ENCODE measurements around the gene ANGPT4. TPM values are rescaled to one million over a fixed set of nuclear protein-coding genes. Genes with fewer than 3 reads are reported as not detected.

The ANGPT4 gene
- total RNA-seq, 4 donors from 2014 or later: 0.63 to 4.7 (median 1.3) TPM

GRCh38 chr20:826695-827323 lies 89.3 kb downstream of the ANGPT4 start:
- Histone ChIP-seq H3K27me3 (no peaks in the 10 kb centered on the region), H3K9me3 (no peaks in the 10 kb centered on the region), H3K36me3 (no peaks in the 10 kb centered on the region), H3K27ac (no peak overlapping the region), H3K4me3 (no peak overlapping the region), H3K4me1 (no peaks in the 10 kb centered on the region)
- 83 to 89% methylated on average over 7 of the region's 7 CpGs for WGBS, 2 donors
- no peak for DNase-seq (ENCODE audit: low spot score in 2 of 2)
- TF ChIP-seq EP300 (IDR thresholded peaks at IDR 0.05) (no peak), POLR2A (IDR thresholded peaks at IDR 0.05) (no peak)
- TF ChIP-seq, protein P1, sequence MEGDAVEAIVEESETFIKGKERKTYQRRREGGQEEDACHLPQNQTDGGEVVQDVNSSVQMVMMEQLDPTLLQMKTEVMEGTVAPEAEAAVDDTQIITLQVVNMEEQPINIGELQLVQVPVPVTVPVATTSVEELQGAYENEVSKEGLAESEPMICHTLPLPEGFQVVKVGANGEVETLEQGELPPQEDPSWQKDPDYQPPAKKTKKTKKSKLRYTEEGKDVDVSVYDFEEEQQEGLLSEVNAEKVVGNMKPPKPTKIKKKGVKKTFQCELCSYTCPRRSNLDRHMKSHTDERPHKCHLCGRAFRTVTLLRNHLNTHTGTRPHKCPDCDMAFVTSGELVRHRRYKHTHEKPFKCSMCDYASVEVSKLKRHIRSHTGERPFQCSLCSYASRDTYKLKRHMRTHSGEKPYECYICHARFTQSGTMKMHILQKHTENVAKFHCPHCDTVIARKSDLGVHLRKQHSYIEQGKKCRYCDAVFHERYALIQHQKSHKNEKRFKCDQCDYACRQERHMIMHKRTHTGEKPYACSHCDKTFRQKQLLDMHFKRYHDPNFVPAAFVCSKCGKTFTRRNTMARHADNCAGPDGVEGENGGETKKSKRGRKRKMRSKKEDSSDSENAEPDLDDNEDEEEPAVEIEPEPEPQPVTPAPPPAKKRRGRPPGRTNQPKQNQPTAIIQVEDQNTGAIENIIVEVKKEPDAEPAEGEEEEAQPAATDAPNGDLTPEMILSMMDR (IDR thresholded peaks at IDR 0.05): no peak

GRCh38 chr20:825710-826421 lies 90.3 kb downstream of the ANGPT4 start:
- H3K36me3 ChIP-seq: no peaks in the 10 kb centered on the region
- H3K4me3 ChIP-seq: no peak overlapping the region
- 73 to 76% methylated on average over 9 of the region's 9 CpGs for WGBS, 2 donors
- no peaks in the 10 kb centered on the region for H3K27me3 ChIP-seq
- no peaks in the 10 kb centered on the region for H3K9me3 ChIP-seq
- H3K27ac ChIP-seq: no peak overlapping the region
- no peaks in the 10 kb centered on the region for H3K4me1 ChIP-seq
- TF ChIP-seq POLR2A (IDR thresholded peaks at IDR 0.05) (no peak), EP300 (IDR thresholded peaks at IDR 0.05) (no peak)
- TF ChIP-seq, protein P1 (IDR thresholded peaks at IDR 0.05): no peak
- no peak for DNase-seq (ENCODE audit: low spot score in 2 of 2)

- Histone ChIP-seq H3K27me3 (no peaks in the 10 kb centered on the region), H3K27ac (no peak overlapping the region), H3K4me3 (no peak overlapping the region), H3K9me3 (no peaks in the 10 kb centered on the region), H3K36me3 (no peaks in the 10 kb centered on the region), H3K4me1 (no peaks in the 10 kb centered on the region)
- 64 to 74% methylated on average over 4 of the region's 4 CpGs for WGBS, 2 donors
- no peak for DNase-seq (ENCODE audit: low spot score in 2 of 2)
- TF ChIP-seq POLR2A (IDR thresholded peaks at IDR 0.05): no peak
These were observed 91.2 kb downstream of the ANGPT4 start for GRCh38 chr20:824916-825315.

DNA sequence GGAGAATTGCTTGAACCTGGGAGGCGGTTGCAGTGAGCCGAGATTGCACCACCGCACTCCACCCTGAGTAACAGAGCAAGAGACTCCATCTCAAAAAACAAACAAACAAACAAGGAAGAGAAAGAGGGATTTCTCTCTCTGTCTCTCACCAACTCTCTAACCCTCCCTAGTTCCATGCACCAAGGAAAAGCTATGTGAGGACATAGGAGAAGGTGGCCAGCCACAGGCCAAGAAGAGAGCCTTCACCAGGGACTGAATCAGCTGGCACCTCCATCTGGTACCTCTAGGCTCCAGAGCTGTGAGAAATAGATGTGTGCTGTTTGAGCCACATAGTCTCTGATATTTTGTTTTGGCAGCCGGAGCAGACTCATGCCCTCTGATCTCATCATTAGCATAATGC lies 91.6 kb downstream of the ANGPT4 start:
- Histone ChIP-seq H3K4me1 (no peaks in the 10 kb centered on the region), H3K27me3 (no peaks in the 10 kb centered on the region), H3K36me3 (no peaks in the 10 kb centered on the region), H3K4me3 (no peak overlapping the region), H3K27ac (no peak overlapping the region), H3K9me3 (no peaks in the 10 kb centered on the region)
- TF ChIP-seq, protein P1 (IDR thresholded peaks at IDR 0.05): no peak
- TF ChIP-seq POLR2A (IDR thresholded peaks at IDR 0.05) (no peak), EP300 (IDR thresholded peaks at IDR 0.05) (no peak)
- 85 to 86% methylated on average over 4 of the region's 4 CpGs for WGBS, 2 donors
- DNase-seq (ENCODE audit: low spot score in 2 of 2): no peak

DNA sequence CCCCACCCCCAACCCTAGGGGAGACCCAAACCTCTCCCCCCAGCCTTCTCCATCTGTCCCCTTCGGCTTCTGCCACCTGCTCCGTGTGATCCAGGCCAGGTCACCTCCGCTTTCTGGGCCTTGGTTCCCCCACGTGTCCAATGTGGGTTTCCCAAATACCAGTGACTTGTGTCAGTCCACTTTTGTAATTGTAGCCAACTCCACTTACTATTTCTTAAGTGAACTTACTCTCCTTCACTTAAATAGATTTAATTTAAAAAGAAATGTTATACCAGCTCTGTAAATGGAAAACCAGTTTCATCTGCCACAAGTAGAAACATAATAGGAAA lies 92.6 kb downstream of the ANGPT4 start:
- DNase-seq (ENCODE audit: low spot score in 2 of 2): no peak
- H3K9me3 ChIP-seq: no peaks in the 10 kb centered on the region
- no peak overlapping the region for H3K27ac ChIP-seq
- 81 to 88% methylated on average over 4 of the region's 4 CpGs for WGBS, 2 donors
- no peak overlapping the region for H3K4me3 ChIP-seq
- H3K27me3 ChIP-seq: no peaks in the 10 kb centered on the region
- H3K4me1 ChIP-seq: peaks cover 0 to 3% (median 0%) of the 10 kb centered on the region in 4 donors
- TF ChIP-seq EP300 (IDR thresholded peaks at IDR 0.05) (no peak), POLR2A (IDR thresholded peaks at IDR 0.05) (no peak)
- TF ChIP-seq, protein P1 (IDR thresholded peaks at IDR 0.05): no peak
- H3K36me3 ChIP-seq: no peaks in the 10 kb centered on the region

Data from tibial nerve (tissue), 4 donors.